GM12891 (cell line): Measurements from ENCODE around the gene ERI2.
"Not testable (repeated sequence)": the region's sequence is repeated elsewhere in the genome, so short reads cannot be mapped to it uniquely, and the experiment has no call there.

Source experiments
- DNase-seq: peaks from one replicate; pipeline ENCODE4 v3.0.0; 2011; ENCODE audit warnings: low spot score; ENCODE audit not compliant: insufficient read length
- FAIRE-seq: peaks from 2 replicates; lab custom pipeline; 2011; peaks lifted over from hg19 to GRCh38; lab: Jason Lieb, UNC
- PAX5 ChIP-seq: IDR thresholded peaks from 2 replicates; pipeline ENCODE4 v1.6.1; 2011; ENCODE audit warnings: low read length, moderate library complexity, mild to moderate bottlenecking; ENCODE audit not compliant: insufficient read depth, severe bottlenecking
- POLR2A ChIP-seq: IDR thresholded peaks from 2 replicates; pipeline ENCODE4 v1.6.1; 2011; ENCODE audit warnings: low read depth, low read length, control low read depth
- POLR2AphosphoS5 ChIP-seq: IDR thresholded peaks from 2 replicates; pipeline ENCODE4 v1.6.1; 2011; ENCODE audit warnings: low read depth, low read length, control low read depth
- POU2F2 ChIP-seq: IDR thresholded peaks from 2 replicates; pipeline ENCODE4 v1.6.1; 2011; ENCODE audit warnings: low read depth, mild to moderate bottlenecking, control low read depth, low read length, moderate library complexity
- SPI1 ChIP-seq: IDR thresholded peaks from 2 replicates; pipeline ENCODE4 v1.6.1; 2011; ENCODE audit warnings: low read depth, low read length, control low read depth
- TAF1 ChIP-seq: IDR thresholded peaks from 2 replicates; pipeline ENCODE4 v1.6.1; 2011; ENCODE audit warnings: low read depth, low read length, control low read depth

The ERI2 gene

GRCh38 chr16:20822521-20823325, 16.5 kb upstream of the ERI2 start:
- TF ChIP-seq SPI1 (peak; percentile 48), POU2F2 (no peak), POLR2AphosphoS5 (no peak), PAX5 (no peak), TAF1 (no peak), POLR2A (no peak)
- peak; percentile 71 for FAIRE-seq
- no peak for DNase-seq

GRCh38 chr16:20821682-20822081, 15.4 kb upstream of the ERI2 start:
- FAIRE-seq, result no peak
- TF ChIP-seq TAF1 (no peak), SPI1 (peak; percentile 85), POLR2AphosphoS5 (no peak), POLR2A (no peak)

GRCh38 chr16:20818929-20819585, 12.8 kb upstream of the ERI2 start:
- DNase-seq, result no peak
- no peak for FAIRE-seq
- no peak for TF ChIP-seq POLR2A
- no peak for TF ChIP-seq POU2F2
- no peak for TF ChIP-seq POLR2AphosphoS5
- TF ChIP-seq PAX5, result no peak
- TF ChIP-seq TAF1, result no peak
- no peak for TF ChIP-seq SPI1

More at GRCh38 chr16:20821682-20822081, 15.4 kb upstream of the ERI2 start:
- DNase-seq, result no peak

- no peak for DNase-seq
- FAIRE-seq, result no peak
These were observed 8.5 kb upstream of the ERI2 start for GRCh38 chr16:20814784-20815183.

GRCh38 chr16:20812510-20812909, 6.2 kb upstream of the ERI2 start:
- FAIRE-seq, result no peak
- no peak for TF ChIP-seq SPI1
- TF ChIP-seq TAF1, result no peak
- no peak for TF ChIP-seq POLR2A
- TF ChIP-seq PAX5, result no peak
- TF ChIP-seq POLR2AphosphoS5, result no peak
- TF ChIP-seq POU2F2, result no peak

More at GRCh38 chr16:20814784-20815183, 8.5 kb upstream of the ERI2 start:
- TF ChIP-seq POLR2AphosphoS5, result no peak
- TF ChIP-seq POU2F2, result no peak
- no peak for TF ChIP-seq PAX5
- TF ChIP-seq TAF1, result no peak
- TF ChIP-seq SPI1, result no peak
- TF ChIP-seq POLR2A, result no peak

GRCh38 chr16:20811889-20812439, 5.7 kb upstream of the ERI2 start:
- no peak for DNase-seq
- FAIRE-seq, result no peak
- TF ChIP-seq PAX5, result no peak
- TF ChIP-seq SPI1, result no peak
- TF ChIP-seq POLR2AphosphoS5, result no peak
- TF ChIP-seq TAF1, result no peak
- TF ChIP-seq POLR2A, result no peak
- no peak for TF ChIP-seq POU2F2

More at GRCh38 chr16:20812510-20812909, 6.2 kb upstream of the ERI2 start:
- DNase-seq, result no peak

GRCh38 chr16:20807862-20808261, 1.6 kb upstream of the ERI2 start:
- FAIRE-seq (no peak), DNase-seq (no peak)
- TF ChIP-seq PAX5 (no peak), POLR2A (no peak), TAF1 (no peak)

- FAIRE-seq, DNase-seq: not testable (repeated sequence)
These were observed 546 bp downstream of the ERI2 start for GRCh38 chr16:20805684-20806167.

- TF ChIP-seq POLR2AphosphoS5 (no peak), POU2F2 (no peak), POLR2A (no peak), SPI1 (no peak), PAX5 (no peak), TAF1 (no peak)
- no peak for FAIRE-seq
- DNase-seq, result no peak
These were observed 2.6 kb downstream of the ERI2 start for GRCh38 chr16:20803561-20804214.

GRCh38 chr16:20803192-20803560, 3.1 kb downstream of the ERI2 start:
- DNase-seq, result no peak
- FAIRE-seq, result no peak
- no peak for TF ChIP-seq TAF1
- TF ChIP-seq PAX5, result no peak
- no peak for TF ChIP-seq POLR2A
- TF ChIP-seq POU2F2, result no peak
- no peak for TF ChIP-seq POLR2AphosphoS5
- no peak for TF ChIP-seq SPI1
